HL-60 (cell line): ENCODE measurements around the gene ANO10.

Experiments used
- DNase-seq, 2 experiments: peaks; one replicate each; pipeline ENCODE4 v3.0.0-alpha.2; 2010 to 2020; ENCODE audit warnings: low read depth in 1 of 2, low spot score in 1 of 2
- H3K27ac ChIP-seq: fragments of 250-450 bp; sonication (Bioruptor Pico); replicated peaks from 2 replicates; pipeline ENCODE4 v1.5.1; 2020; ENCODE audit warnings: mild to moderate bottlenecking, moderate library complexity
- H3K27me3 ChIP-seq: fragments of 250-450 bp; sonication (Bioruptor Pico); 2 replicates; pipeline ENCODE4 v1.5.1; 2021; ENCODE audit warnings: mild to moderate bottlenecking, moderate library complexity; ENCODE audit not compliant: insufficient read depth, poor library complexity, severe bottlenecking
- H3K4me3 ChIP-seq: replicated peaks from 2 replicates; pipeline ENCODE4 v1.5.1; 2011; ENCODE audit warnings: mild to moderate bottlenecking, control low read depth, low read length; ENCODE audit not compliant: insufficient read depth
- CTCF ChIP-seq: IDR thresholded peaks from one replicate; pipeline ENCODE4 v1.5.1; 2011; ENCODE audit warnings: low read length, control low read depth, inconsistent platforms; ENCODE audit not compliant: insufficient read depth
- GABPA ChIP-seq: IDR thresholded peaks from 2 replicates; pipeline ENCODE4 v1.6.1; 2012; ENCODE audit warnings: low read depth
- POLR2AphosphoS5 ChIP-seq: IDR thresholded peaks from 2 replicates; pipeline ENCODE4 v1.6.1; 2012; ENCODE audit warnings: low read depth
- REST ChIP-seq: IDR thresholded peaks from 2 replicates; pipeline ENCODE4 v1.6.1; 2012; ENCODE audit warnings: low read depth; ENCODE audit not compliant: insufficient replicate concordance
- SPI1 ChIP-seq: IDR thresholded peaks from 2 replicates; pipeline ENCODE4 v1.6.1; 2012; ENCODE audit warnings: low read depth, mild to moderate bottlenecking, borderline replicate concordance

ANO10 gene

GRCh38 chr3:43641306-43642114 lies 19.7 kb upstream of the ANO10 start:
- peak; percentile 39 to 89 for DNase-seq
- Histone ChIP-seq H3K4me3 (no peak overlapping the region), H3K27me3 (no peaks in the 10 kb centered on the region), H3K27ac (peak overlapping the region; percentile 89)
- TF ChIP-seq SPI1, result no peak
- no peak for TF ChIP-seq GABPA
- no peak for TF ChIP-seq POLR2AphosphoS5
- TF ChIP-seq REST, result peak; percentile 42
- no peak for TF ChIP-seq CTCF

GRCh38 chr3:43640681-43641080 lies 18.9 kb upstream of the ANO10 start:
- Histone ChIP-seq H3K27ac (peak overlapping the region; percentile 89), H3K4me3 (no peak overlapping the region), H3K27me3 (no peaks in the 10 kb centered on the region)
- TF ChIP-seq POLR2AphosphoS5, result no peak
- no peak for TF ChIP-seq REST
- TF ChIP-seq CTCF, result no peak
- no peak for TF ChIP-seq GABPA
- no peak for TF ChIP-seq SPI1
- no peak for DNase-seq

GRCh38 chr3:43638594-43639447 lies 17.0 kb upstream of the ANO10 start:
- Histone ChIP-seq H3K27me3 (no peaks in the 10 kb centered on the region), H3K27ac (no peak overlapping the region), H3K4me3 (no peak overlapping the region)
- TF ChIP-seq CTCF, result peak; percentile 12
- no peak for TF ChIP-seq POLR2AphosphoS5
- DNase-seq, result peak in 1 of 2 experiments; percentile 71
